Neuronal stem cell (in vitro differentiated cells): Measurements from ENCODE around the gene TMEM121.
"Not testable (repeated sequence)": the region's sequence is repeated elsewhere in the genome, so short reads cannot be mapped to it uniquely, and the experiment has no call there.

Experiments used
- DNase-seq: peaks from one replicate; pipeline ENCODE4 v3.0.0-alpha.2; 2013; ENCODE audit warnings: low spot score
- H2AFZ ChIP-seq: one replicate; pipeline ENCODE4 v1.6.1; 2013; ENCODE audit warnings: mild to moderate bottlenecking, low read length, inconsistent platforms
- H2AK5ac ChIP-seq: 2 replicates; pipeline ENCODE4 v1.6.1; 2013; ENCODE audit warnings: low read depth, mild to moderate bottlenecking, inconsistent platforms, low read length, moderate library complexity, mixed read lengths
- H2BK120ac ChIP-seq: 2 replicates; pipeline ENCODE4 v1.6.1; 2013; ENCODE audit warnings: low read depth, mild to moderate bottlenecking, inconsistent platforms, low read length, moderate library complexity, mixed read lengths
- H2BK12ac ChIP-seq: one replicate; pipeline ENCODE4 v1.6.1; 2013; ENCODE audit warnings: low read length, inconsistent platforms
- H2BK15ac ChIP-seq: 2 replicates; pipeline ENCODE4 v1.6.1; 2013; ENCODE audit warnings: mild to moderate bottlenecking, low read length, inconsistent platforms, mixed read lengths
- H2BK5ac ChIP-seq: one replicate; pipeline ENCODE4 v1.6.1; 2013; ENCODE audit warnings: inconsistent platforms, mild to moderate bottlenecking, low read length, moderate library complexity
- H3K14ac ChIP-seq: one replicate; pipeline ENCODE4 v1.6.1; 2013; ENCODE audit warnings: low read length, inconsistent platforms
- H3K18ac ChIP-seq: 2 replicates; pipeline ENCODE4 v1.6.1; 2013; ENCODE audit warnings: low read length, inconsistent platforms
- H3K23ac ChIP-seq: 2 replicates; pipeline ENCODE4 v1.6.1; 2013; ENCODE audit warnings: low read depth, mild to moderate bottlenecking, mixed read lengths, low read length, inconsistent platforms; ENCODE audit not compliant: poor library complexity
- H3K27ac ChIP-seq: replicated peaks from 3 replicates; pipeline ENCODE4 v1.5.1; 2013; ENCODE audit warnings: low read length, inconsistent platforms
- H3K27me3 ChIP-seq, 3 experiments: 2 replicates each; pipeline ENCODE4 v1.6.1; 2013; ENCODE audit warnings: low read length in 3 of 3, mild to moderate bottlenecking in 2 of 3, inconsistent platforms in 1 of 3, low read depth in 1 of 3, mixed read lengths in 1 of 3, moderate library complexity in 1 of 3; ENCODE audit not compliant: control insufficient read depth in 3 of 3, insufficient read depth in 3 of 3
- H3K36me3 ChIP-seq, 2 donors: replicated peaks in 1 of 2; 2 replicates each; pipeline ENCODE4 v1.6.1; 2013; ENCODE audit warnings: low read length in 2 of 2; ENCODE audit not compliant: control insufficient read depth in 2 of 2, insufficient read depth in 2 of 2
- H3K4ac ChIP-seq: 2 replicates; pipeline ENCODE4 v1.6.1; 2013; ENCODE audit warnings: inconsistent platforms, mild to moderate bottlenecking, low read length, moderate library complexity
- H3K4me1 ChIP-seq, 2 donors: 1 replicate in 1 of 2; 2 replicates in 1 of 2; pipeline ENCODE4 v1.6.1; 2013; ENCODE audit warnings: low read length in 2 of 2, low read depth in 1 of 2; ENCODE audit not compliant: control insufficient read depth in 2 of 2, insufficient read depth in 1 of 2
- H3K4me2 ChIP-seq: one replicate; pipeline ENCODE4 v1.6.1; 2013; ENCODE audit warnings: mild to moderate bottlenecking, low read length, inconsistent platforms; ENCODE audit not compliant: insufficient read depth, poor library complexity, severe bottlenecking
- H3K4me3 ChIP-seq, 2 donors: 2 replicates each; pipeline ENCODE4 v1.5.1; 2013; ENCODE audit warnings: low read length in 2 of 2, mild to moderate bottlenecking in 2 of 2, inconsistent platforms in 1 of 2, moderate library complexity in 1 of 2
- H3K79me1 ChIP-seq: one replicate; pipeline ENCODE4 v1.6.1; 2013; ENCODE audit warnings: low read depth, mild to moderate bottlenecking, inconsistent platforms, low read length, moderate library complexity
- H3K9ac ChIP-seq: one replicate; pipeline ENCODE4 v1.6.1; 2013; ENCODE audit warnings: mild to moderate bottlenecking, low read depth, low read length, inconsistent platforms; ENCODE audit not compliant: poor library complexity
- H3K9me3 ChIP-seq, 2 donors: replicated peaks in 1 of 2; 2 replicates each; pipeline versions ENCODE3 to v1.6.1; 2013; ENCODE audit warnings: low read length in 2 of 2, mild to moderate bottlenecking in 2 of 2, inconsistent platforms in 1 of 2, low read depth in 1 of 2, mixed read lengths in 1 of 2, moderate library complexity in 1 of 2; ENCODE audit not compliant: control insufficient read depth in 2 of 2, insufficient read depth in 1 of 2
- H4K8ac ChIP-seq: one replicate; pipeline ENCODE4 v1.6.1; 2013; ENCODE audit warnings: low read depth, mild to moderate bottlenecking, inconsistent platforms, low read length, moderate library complexity
- H4K91ac ChIP-seq: one replicate; pipeline ENCODE4 v1.6.1; 2013; ENCODE audit warnings: low read length, low read depth, mild to moderate bottlenecking, inconsistent platforms; ENCODE audit not compliant: poor library complexity
- WGBS, 2 donors: extraction: QIAGEN DNeasy Blood & Tissue Kit; methylation state at CpG; one replicate each; pipeline ENCODE4 v1.1.7; 2013; ENCODE audit warnings: missing lambda C conversion rate in 2 of 2, mixed read lengths in 1 of 2; ENCODE audit not compliant: insufficient read length in 2 of 2, insufficient replicate concordance in 1 of 2; ENCODE audit errors: extremely low coverage in 2 of 2; 5-methylcytosine and 5-hydroxymethylcytosine counted together

TMEM121 gene

DNA sequence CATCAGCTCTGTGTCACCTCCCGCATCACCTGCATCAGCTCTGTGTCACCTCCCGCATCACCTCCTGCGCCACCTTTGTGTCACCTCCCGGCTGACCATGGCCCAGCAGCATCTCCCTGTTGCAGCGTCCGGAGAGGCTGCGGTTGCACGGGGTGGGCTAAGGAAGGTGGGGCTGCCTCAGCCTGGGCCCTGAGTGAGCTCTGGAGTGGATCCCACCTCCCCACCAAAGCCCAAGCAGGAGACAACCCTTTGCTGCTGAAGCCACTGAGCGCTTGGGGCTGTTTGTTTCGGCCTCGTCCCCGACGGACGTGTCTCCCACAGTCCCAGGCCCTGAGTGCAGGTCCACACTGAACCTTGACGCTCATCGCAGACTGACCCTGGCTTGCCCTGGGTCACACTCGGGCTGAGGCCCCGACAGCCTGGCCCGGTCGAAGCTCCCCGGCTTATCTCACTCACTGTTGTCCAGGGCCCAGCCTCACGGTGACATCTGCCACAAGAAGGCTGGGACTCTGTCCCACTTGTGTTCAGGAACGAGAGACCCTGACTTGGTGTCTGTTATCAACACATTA is 12.2 kb downstream of the TMEM121 start:
- Histone ChIP-seq H3K4ac (no peak overlapping the region), H2BK120ac (no peak overlapping the region), H3K9me3 (peaks cover 3 to 32% of the 10 kb centered on the region in 2 donors), H3K9ac (no peak overlapping the region), H4K91ac (no peak overlapping the region), H3K4me1 (no peaks in the 10 kb centered on the region), H3K4me2 (no peak overlapping the region), H3K27me3 (peaks cover 0 to 57% (median 0%) of the 10 kb centered on the region in 3 experiments), H3K4me3 (peak overlapping the region in 1 of 2 donors; percentile 57), H2BK12ac (no peak overlapping the region), H2AK5ac (no peak overlapping the region), H2AFZ (no peak overlapping the region), H3K14ac (no peak overlapping the region), H2BK5ac (no peak overlapping the region), H3K18ac (no peak overlapping the region), H3K79me1 (peaks cover 2% of the 10 kb centered on the region), H3K27ac (no peak overlapping the region), H3K23ac (peak overlapping the region; percentile 25), H3K36me3 (no peaks in the 10 kb centered on the region), H4K8ac (no peak overlapping the region), H2BK15ac (no peak overlapping the region)
- DNase-seq, result no peak
- WGBS, 2 donors, result no CpG with 5 or more reads among the region's 23 CpGs

DNA sequence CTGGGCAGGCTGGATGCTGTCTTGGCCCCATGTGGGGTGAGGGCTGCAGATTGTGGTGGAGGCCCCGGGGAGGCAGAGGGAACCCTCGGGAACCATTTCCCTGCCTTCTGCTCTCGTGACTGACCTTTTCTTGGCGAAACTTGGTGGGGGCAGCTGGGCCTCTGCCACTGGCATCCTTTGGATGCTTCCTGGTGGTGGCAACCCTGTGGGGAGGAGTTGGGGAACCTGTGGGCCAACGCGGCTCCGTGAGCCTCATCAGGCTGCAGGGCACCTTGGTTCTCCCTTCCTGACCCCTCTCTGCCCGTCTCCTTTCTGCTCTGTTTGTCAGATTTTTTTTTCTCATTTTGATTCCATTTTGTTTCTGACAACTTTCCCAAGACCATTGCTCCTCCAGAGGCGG is 14.4 kb downstream of the TMEM121 start:
- Histone ChIP-seq H3K4ac (no peak overlapping the region), H2BK15ac (no peak overlapping the region), H4K8ac (no peak overlapping the region), H3K18ac (no peak overlapping the region), H3K9ac (no peak overlapping the region), H3K9me3 (peaks cover 4 to 31% of the 10 kb centered on the region in 2 donors), H2BK5ac (no peak overlapping the region), H2AFZ (no peak overlapping the region), H3K27me3 (peaks cover 0 to 55% (median 0%) of the 10 kb centered on the region in 3 experiments), H3K4me2 (no peak overlapping the region), H2BK120ac (no peak overlapping the region), H2BK12ac (no peak overlapping the region), H3K79me1 (peaks cover 2% of the 10 kb centered on the region), H3K27ac (no peak overlapping the region), H3K36me3 (no peaks in the 10 kb centered on the region), H3K4me3 (no peak overlapping the region), H3K14ac (no peak overlapping the region), H3K4me1 (no peaks in the 10 kb centered on the region), H2AK5ac (no peak overlapping the region), H3K23ac (no peak overlapping the region), H4K91ac (no peak overlapping the region)
- WGBS, 2 donors, result no CpG with 5 or more reads among the region's 9 CpGs
- DNase-seq, result no peak

DNA sequence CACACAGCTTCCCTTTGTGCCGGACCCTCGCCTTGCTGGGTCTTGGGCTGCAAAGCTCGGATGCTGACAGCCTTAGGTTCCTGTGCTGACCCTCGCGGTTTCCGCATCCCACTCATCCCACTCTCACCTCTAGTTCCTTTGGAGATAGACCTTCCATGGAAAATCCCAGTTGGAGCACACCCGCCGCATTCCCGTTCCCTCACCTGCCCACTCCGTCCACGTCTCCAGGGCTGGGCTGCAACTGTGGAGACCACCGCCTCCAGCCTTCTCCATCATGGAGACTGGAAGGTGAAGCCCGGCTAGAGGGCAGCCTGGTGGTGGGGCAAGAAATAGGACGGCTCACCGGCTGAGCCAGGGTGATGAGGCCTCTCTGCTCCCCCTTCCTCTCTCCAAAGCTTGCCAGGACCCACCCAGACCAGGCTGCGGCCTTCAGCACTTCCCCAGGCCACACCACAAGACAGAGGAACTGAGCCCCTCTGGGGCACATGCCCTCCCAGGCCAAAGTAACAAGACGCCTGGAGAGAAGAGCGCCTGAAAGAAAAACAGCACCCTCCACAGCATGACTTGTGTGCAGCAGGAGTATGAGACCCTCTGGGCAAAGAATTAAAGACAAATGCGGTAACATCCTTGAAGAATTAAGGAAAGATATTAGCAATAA is 15.0 kb downstream of the TMEM121 start:
- no CpG with 5 or more reads among the region's 19 CpGs for WGBS, 2 donors
- Histone ChIP-seq H4K8ac (no peak overlapping the region), H3K4ac (no peak overlapping the region), H3K4me2 (no peak overlapping the region), H3K4me3 (peak overlapping the region in 1 of 2 donors; percentile 41), H3K27ac (no peak overlapping the region), H3K9me3 (peaks cover 4 to 28% of the 10 kb centered on the region in 2 donors), H2BK15ac (no peak overlapping the region), H3K36me3 (no peaks in the 10 kb centered on the region), H2BK120ac (no peak overlapping the region), H3K18ac (no peak overlapping the region), H4K91ac (no peak overlapping the region), H3K23ac (no peak overlapping the region), H3K79me1 (peaks cover 2% of the 10 kb centered on the region), H2BK5ac (no peak overlapping the region), H3K14ac (no peak overlapping the region), H3K9ac (no peak overlapping the region), H3K4me1 (no peaks in the 10 kb centered on the region), H2BK12ac (no peak overlapping the region), H2AK5ac (no peak overlapping the region), H3K27me3 (peaks cover 0 to 50% (median 0%) of the 10 kb centered on the region in 3 experiments), H2AFZ (no peak overlapping the region)
- DNase-seq, result no peak

DNA sequence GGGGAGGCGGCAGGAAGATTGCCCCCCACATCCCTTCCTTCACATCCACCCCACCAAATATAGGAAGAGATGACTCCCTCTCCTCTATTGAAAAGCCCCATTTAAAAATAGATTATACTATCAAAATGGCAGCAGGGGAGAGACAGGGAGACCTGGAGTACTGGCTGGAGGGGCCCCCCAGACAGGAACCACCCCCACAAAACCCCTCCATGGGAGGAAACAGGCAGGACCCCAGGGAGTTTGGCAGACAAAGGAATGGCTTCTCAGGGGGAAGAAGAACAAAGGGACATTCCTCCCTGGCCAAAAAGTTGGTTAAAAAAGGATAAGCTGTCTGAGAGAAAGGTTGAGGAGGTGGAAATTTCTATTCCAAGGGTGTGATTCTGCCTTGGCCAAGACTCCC is 19.3 kb downstream of the TMEM121 start:
- Histone ChIP-seq H3K27me3 (peaks cover 0 to 43% (median 0%) of the 10 kb centered on the region in 3 experiments), H3K9me3 (peaks cover 4 to 22% of the 10 kb centered on the region in 2 donors)
- H3K4me2 ChIP-seq, H2BK5ac ChIP-seq, H3K36me3 ChIP-seq, H3K14ac ChIP-seq, H3K4me1 ChIP-seq, H3K4me3 ChIP-seq, H2AK5ac ChIP-seq, DNase-seq, H2BK120ac ChIP-seq, H3K18ac ChIP-seq, H3K23ac ChIP-seq, H3K4ac ChIP-seq, H3K27ac ChIP-seq, H2BK15ac ChIP-seq, H3K9ac ChIP-seq, H3K79me1 ChIP-seq, H4K8ac ChIP-seq, H2BK12ac ChIP-seq, H2AFZ ChIP-seq, H4K91ac ChIP-seq: not testable (repeated sequence)
- WGBS, 2 donors, result no CpG with 5 or more reads among the region's 1 CpG
